BE2C (cell line): Measurements from ENCODE around the gene DEFB124.

Experiments used
- DNase-seq: peaks from one replicate; pipeline ENCODE4 v3.0.0-alpha.2; 2020
- H3K27me3 ChIP-seq: fragments of 250-450 bp; sonication (Bioruptor Pico); 2 replicates; pipeline ENCODE4 v1.5.1; 2020; ENCODE audit warnings: mild to moderate bottlenecking
- H3K36me3 ChIP-seq: fragments of 250-450 bp; sonication (Bioruptor Pico); 2 replicates; pipeline ENCODE4 v1.5.1; 2020; ENCODE audit warnings: mild to moderate bottlenecking
- H3K4me1 ChIP-seq: fragments of 250-450 bp; sonication (Bioruptor Pico); 2 replicates; pipeline ENCODE4 v1.5.1; 2020
- H3K4me3 ChIP-seq: 2 replicates; pipeline ENCODE4 v1.5.1; 2011; ENCODE audit warnings: low read depth, low read length
- H3K9me3 ChIP-seq: fragments of 250-450 bp; sonication (Bioruptor Pico); 2 replicates; pipeline ENCODE4 v1.5.1; 2020
- TF ChIP-seq, protein P1 (sequence below): IDR thresholded peaks from 2 replicates; pipeline ENCODE4 v1.5.1; 2012; ENCODE audit warnings: mild to moderate bottlenecking, low read depth, low read length

Gene DEFB124

DNA sequence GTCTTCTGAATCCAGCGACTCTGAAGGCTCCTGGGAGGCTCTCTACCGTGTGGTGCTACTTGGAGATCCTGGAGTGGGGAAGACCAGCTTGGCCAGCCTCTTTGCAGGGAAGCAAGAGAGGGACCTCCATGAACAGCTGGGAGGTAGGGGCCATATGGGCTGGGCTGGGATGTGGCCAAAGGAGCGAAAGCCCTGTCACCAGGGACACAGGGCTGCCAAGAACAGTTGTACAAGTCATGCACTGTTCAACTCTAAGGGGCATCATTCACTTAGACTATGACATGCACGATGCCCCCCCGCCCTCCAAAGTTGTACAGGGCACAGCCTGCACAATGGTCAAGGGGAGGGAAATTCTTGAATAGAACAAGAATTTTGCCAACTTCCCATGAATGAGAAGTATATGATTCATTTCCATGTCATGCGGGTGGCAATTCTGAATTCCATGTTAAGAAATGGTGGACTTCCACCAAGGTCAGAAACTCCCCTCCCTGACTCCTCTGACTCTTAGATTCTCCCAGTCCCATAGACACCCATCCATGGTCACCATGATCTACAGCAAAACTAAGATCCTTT lies 1.8 kb upstream of the DEFB124 start:
- no peaks in the 10 kb centered on the region for H3K36me3 ChIP-seq
- no peaks in the 10 kb centered on the region for H3K4me1 ChIP-seq
- peaks cover 41% of the 10 kb centered on the region for H3K27me3 ChIP-seq
- TF ChIP-seq, protein P1, sequence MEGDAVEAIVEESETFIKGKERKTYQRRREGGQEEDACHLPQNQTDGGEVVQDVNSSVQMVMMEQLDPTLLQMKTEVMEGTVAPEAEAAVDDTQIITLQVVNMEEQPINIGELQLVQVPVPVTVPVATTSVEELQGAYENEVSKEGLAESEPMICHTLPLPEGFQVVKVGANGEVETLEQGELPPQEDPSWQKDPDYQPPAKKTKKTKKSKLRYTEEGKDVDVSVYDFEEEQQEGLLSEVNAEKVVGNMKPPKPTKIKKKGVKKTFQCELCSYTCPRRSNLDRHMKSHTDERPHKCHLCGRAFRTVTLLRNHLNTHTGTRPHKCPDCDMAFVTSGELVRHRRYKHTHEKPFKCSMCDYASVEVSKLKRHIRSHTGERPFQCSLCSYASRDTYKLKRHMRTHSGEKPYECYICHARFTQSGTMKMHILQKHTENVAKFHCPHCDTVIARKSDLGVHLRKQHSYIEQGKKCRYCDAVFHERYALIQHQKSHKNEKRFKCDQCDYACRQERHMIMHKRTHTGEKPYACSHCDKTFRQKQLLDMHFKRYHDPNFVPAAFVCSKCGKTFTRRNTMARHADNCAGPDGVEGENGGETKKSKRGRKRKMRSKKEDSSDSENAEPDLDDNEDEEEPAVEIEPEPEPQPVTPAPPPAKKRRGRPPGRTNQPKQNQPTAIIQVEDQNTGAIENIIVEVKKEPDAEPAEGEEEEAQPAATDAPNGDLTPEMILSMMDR, result no peak
- DNase-seq, result no peak
- no peak overlapping the region for H3K4me3 ChIP-seq
- no peaks in the 10 kb centered on the region; the same call in 1 of the 2 replicates for H3K9me3 ChIP-seq

DNA sequence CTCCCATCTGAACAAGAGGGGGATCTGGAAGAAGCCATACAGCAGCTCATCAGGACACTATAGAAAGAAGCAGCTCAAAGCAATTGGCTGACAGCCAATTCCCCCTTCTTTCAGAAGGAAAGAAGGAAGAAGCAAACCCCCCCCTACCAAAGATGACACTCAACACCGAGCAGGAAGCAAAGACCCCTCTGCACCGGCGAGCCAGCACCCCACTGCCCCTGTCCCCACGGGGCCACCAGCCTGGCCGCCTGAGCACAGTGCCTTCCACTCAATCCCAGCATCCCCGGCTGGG lies 1.3 kb upstream of the DEFB124 start:
- Histone ChIP-seq H3K36me3 (no peaks in the 10 kb centered on the region), H3K9me3 (no peaks in the 10 kb centered on the region; the same call in 1 of the 2 replicates), H3K4me1 (no peaks in the 10 kb centered on the region), H3K27me3 (peaks cover 41% of the 10 kb centered on the region), H3K4me3 (no peak overlapping the region)
- TF ChIP-seq, protein P1, result no peak
- DNase-seq, result no peak

DNA sequence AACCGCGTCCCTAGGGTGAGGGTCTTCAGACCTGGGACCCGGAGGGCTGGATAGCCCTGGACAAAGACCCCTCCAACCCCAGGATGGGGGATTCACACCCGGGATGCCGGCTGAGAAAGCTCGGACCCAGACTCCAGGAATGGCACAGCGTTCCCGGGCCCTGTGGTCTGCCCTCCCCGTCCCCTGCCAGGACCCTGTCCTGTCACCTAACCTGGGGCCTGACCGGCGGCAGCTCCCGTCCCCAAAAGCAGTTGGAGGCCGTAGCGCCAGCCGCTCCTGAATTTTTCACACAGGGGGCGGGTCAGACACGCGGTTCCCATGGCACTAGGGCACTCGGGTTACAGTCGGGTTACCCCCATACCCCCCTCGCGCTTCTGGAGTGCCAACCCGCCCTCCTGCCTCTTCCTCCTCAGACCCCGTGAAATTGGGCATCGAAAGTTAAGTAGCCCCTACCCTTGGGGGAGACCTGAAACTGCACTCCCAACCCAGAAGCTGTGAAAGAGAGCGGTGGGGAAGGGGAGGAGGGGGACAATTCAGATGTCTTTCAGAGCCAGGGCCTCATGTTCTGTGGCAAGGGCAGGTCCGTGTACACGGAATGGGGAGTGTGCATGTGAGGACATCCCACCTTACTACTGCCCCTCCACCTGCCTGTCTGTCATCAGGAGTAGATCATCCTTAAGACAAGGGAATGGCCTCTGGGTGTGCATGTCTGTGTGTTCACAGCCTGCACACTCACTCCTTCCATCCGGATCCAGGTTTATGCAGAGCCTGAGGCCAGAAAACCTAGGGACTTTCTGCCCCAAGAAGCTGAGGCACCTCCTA lies 756 bp upstream of the DEFB124 start:
- Histone ChIP-seq H3K4me3 (no peak overlapping the region), H3K36me3 (no peaks in the 10 kb centered on the region), H3K9me3 (no peaks in the 10 kb centered on the region; the same call in 1 of the 2 replicates), H3K27me3 (peaks cover 41% of the 10 kb centered on the region), H3K4me1 (no peaks in the 10 kb centered on the region)
- TF ChIP-seq, protein P1, result no peak
- DNase-seq, result no peak

DNA sequence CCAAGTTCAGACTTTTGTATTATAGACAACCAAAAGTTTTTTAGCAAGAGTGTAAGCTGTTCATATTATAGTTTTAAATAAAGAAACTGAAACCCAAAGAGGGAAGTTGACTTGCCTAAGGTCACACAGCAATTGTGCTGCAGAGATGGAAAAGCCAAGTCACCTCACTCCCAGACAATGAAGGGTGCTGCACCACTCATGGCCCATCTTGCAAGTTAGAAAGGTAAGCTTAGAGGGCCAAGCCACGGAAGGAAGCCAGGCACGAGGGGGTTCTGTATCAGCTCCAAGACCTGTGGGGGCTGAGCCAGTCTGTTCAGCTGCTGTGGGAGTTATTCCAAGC lies 860 bp downstream of the DEFB124 start:
- no peaks in the 10 kb centered on the region; the same call in 1 of the 2 replicates for H3K9me3 ChIP-seq
- DNase-seq, result no peak
- no peaks in the 10 kb centered on the region for H3K36me3 ChIP-seq
- TF ChIP-seq, protein P1, result no peak
- H3K27me3 ChIP-seq, result peaks cover 39% of the 10 kb centered on the region
- no peak overlapping the region for H3K4me3 ChIP-seq
- no peaks in the 10 kb centered on the region for H3K4me1 ChIP-seq

DNA sequence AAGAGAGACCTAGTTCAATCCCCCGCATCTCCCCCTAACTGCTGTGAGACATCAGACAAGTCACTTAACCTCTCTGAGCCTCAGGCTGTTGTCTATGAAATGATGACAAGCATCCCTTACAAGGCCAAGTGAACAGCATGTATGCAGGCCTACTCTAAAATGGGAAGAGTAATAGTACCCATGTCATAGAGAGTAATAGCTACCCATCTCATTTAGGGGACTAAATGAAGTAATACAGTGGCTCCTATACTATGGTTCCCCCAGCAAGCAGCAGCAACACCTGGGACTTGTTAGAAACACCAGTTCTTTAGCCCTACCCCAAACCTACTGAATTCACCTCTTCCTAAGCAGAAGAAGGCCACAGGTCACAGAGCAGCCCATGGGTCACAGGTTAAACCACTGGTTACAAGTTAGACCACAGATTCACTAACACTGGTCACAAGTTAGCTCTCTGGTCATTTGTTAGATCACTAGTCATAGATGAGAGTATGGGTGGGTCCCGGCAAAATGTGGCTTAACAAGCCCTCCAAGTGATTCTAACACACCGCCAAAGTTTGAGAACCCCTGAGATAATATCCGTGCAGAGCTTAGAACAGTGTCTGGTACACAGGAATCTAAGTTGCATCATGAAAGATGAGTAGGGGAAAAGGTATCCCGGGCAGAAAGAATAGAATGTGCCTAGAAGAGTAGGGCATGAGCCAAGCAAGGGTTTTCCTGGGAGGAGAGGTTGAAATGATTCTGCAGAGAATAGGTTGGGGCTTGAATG lies 1.4 kb downstream of the DEFB124 start:
- TF ChIP-seq, protein P1, result no peak
- Histone ChIP-seq H3K27me3 (peaks cover 37% of the 10 kb centered on the region), H3K36me3 (no peaks in the 10 kb centered on the region), H3K4me1 (no peaks in the 10 kb centered on the region), H3K4me3 (no peak overlapping the region), H3K9me3 (no peaks in the 10 kb centered on the region; the same call in 1 of the 2 replicates)
- no peak for DNase-seq
